Loucy (cell line): ENCODE results near the gene OTUB2.

ENCODE experiments used
- CTCF ChIP-seq: fragments of 200-600 bp; sonication (generic); conservative IDR thresholded peaks from 2 replicates; pipeline ENCODE4 v1.5.1; 2014; ENCODE audit warnings: mild to moderate bottlenecking, antibody characterized with exemption, low read length
- EZH2phosphoT487 ChIP-seq: fragments of 200-600 bp; IDR thresholded peaks from 2 replicates; pipeline ENCODE4 v1.6.1; 2018; ENCODE audit warnings: antibody characterized with exemption, mild to moderate bottlenecking, moderate library complexity, borderline replicate concordance

- TF ChIP-seq CTCF (no peak), EZH2phosphoT487 (no peak)
These were observed 3.1 kb downstream of the OTUB2 start for GRCh38 chr14:94029265-94029664.
